Ureter (tissue), 1 donor: ENCODE results near the gene ADGRL3. TPM values are rescaled to one million over a fixed set of nuclear protein-coding genes. Genes with fewer than 3 reads are reported as not detected.
"Not testable (repeated sequence)": the region's sequence is repeated elsewhere in the genome, so short reads cannot be mapped to it uniquely, and the experiment has no call there.

Experiments used
- DNase-seq: peaks from one replicate; pipeline ENCODE4 v3.0.0-alpha.2; 2020; ENCODE audit warnings: low spot score
- total RNA-seq: library from RNA; stranded (reverse); gene quantifications from one replicate; pipeline ENCODE4 v1.2.4, GENCODE V29; 2023
- donor health status: DM: yes; HTN: yes; CAD: no.

ADGRL3 gene
- total RNA-seq, 1 donor from 2014 or later: 17.9 TPM

- DNase-seq: no peak
Measured at GRCh38 chr4:61205066-61205465, 4.9 kb downstream of the ADGRL3 start.

GRCh38 chr4:61207156-61207555, 7.0 kb downstream of the ADGRL3 start:
- not testable (repeated sequence) for DNase-seq

DNA sequence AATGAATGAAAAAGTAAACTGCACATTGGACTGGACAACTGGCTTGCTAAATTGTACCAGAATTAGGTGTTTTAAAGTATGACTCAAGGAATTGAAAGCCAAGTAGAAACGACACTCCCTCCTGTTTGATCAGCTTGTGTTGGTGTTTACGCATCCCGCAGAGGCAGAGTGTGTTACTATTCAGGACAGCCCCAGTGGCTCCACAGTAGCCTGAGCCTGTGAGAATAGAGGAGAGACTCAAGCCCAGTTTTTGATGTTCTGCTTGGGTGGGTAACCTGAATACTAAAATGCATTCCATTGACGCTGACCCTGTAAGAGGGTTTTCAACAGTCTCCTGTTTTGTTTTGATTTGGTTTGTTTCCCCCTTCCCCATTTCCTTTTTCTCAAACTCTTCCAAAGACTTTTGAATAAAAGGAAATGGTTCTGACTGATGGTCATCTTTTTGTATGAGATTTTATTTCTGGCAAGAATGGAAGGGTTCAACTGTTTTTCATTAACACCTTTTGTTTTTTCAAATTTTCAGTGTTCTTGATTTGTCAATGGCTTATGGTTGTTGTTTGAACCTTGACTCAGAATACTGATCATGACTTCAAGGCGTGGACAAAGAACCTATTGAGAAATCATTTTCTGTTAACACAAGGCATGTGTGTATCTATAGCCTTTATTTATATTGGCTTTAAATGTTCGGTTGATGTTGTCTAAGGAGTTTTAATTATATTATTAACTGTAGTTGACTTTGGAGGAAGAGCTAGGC, 10.2 kb downstream of the ADGRL3 start:
- DNase-seq: no peak

GRCh38 chr4:61211781-61212180, 11.7 kb downstream of the ADGRL3 start:
- DNase-seq: no peak

GRCh38 chr4:61212788-61213187, 12.7 kb downstream of the ADGRL3 start:
- DNase-seq: no peak

DNA sequence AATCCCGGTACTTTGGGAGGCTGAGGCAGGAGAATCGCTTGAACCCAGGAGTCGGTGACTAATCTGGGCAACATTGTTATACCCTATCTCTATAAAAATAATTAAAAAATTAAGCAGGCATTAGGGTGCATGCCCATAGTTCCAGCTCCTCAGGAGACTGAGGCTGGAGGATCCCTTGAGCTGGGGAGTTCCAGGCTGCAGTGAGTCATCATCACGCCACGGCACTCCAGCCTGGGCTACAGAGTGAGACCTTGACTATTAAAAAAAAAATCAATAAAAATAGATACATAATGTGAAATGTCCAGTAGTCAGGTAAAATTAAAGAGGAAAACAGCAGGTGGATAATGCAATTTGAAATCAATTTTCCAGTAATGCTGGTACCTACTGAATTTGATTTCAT, 14.6 kb downstream of the ADGRL3 start:
- DNase-seq: no peak

DNA sequence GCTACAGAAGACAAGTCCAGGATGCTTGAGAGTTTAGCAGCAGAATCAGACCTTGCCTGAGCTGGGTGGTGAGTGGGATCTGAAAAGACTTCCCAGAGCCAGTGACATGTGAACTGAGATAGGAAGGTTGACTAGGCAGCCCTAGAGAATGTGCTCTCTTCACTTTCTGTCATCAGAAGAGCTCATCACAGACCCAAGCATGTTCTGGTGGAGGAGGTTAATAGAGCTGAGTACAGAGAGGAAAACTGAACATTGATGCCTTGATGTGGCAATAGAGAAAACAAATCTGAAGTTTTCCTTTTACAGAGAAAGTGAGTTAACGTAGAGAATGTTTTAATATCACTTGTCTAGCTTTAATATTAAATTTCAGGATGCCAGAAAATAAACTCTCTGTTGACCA, 17.1 kb downstream of the ADGRL3 start:
- DNase-seq: no peak

DNA sequence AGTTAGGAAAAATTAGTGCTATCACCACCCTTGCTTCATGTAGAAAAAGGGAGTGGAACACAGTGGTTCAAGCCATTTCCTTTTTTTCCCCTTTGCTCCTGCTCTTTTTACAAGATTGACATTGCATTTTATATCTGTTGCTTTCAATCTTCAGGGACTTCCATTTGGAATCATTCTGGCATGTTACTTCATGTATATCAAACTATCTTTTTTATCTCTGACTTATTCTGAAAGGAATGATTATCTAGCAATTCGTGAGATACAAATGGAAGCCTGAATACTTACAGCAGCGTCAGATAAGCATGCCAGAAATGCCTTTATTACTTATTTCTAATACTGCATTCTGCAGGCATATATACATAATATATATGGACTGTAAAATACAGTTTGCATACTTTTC, 20.4 kb downstream of the ADGRL3 start:
- DNase-seq: no peak

- no peak for DNase-seq
Measured at GRCh38 chr4:61223385-61223784, 23.3 kb downstream of the ADGRL3 start.

- DNase-seq: no peak
Measured at GRCh38 chr4:61224573-61224972, 24.4 kb downstream of the ADGRL3 start.

DNA sequence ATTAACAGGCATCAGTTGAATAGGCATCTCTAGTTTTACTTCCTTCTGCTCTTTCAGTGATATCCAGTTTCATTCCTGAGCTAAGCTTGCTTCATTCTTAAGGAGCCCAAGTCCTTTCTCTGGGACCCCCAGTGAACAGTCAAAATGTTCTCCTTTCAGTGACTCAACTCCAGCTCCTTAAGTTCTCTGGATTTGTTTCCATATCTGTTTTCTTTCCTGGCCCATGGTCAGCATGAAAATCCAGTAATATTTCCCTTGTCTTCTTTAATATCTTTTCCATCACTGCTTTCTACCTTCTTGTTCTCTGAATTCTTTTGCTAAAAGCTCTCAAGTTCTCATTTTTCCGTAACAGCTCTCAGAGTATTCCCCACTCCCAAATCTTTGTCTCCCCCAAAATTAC, 25.5 kb downstream of the ADGRL3 start:
- no peak for DNase-seq

GRCh38 chr4:61231421-61231820, 31.3 kb downstream of the ADGRL3 start:
- DNase-seq: no peak

GRCh38 chr4:61239250-61239649, 39.1 kb downstream of the ADGRL3 start:
- no peak for DNase-seq

DNA sequence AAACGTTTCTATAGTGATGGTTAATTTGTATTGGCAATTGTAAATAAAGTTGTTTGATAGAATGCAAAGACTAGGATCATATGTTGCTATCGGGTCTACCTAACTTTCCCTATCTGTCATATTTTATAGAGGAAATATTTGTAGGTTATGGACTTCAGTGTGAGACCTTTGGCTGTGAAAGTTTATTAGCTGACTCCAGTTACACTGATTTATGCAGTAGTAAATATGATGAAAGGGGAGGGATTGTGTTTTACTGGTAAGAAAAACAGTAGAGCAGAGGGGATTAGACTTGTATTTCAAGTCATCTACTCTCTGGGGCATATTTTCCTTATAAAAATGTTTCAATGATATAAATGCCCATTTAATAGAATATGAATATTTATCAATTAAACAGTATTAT, 43.8 kb downstream of the ADGRL3 start:
- DNase-seq: no peak

GRCh38 chr4:61245069-61245714, 45.1 kb downstream of the ADGRL3 start:
- no peak for DNase-seq

GRCh38 chr4:61246034-61246433, 45.9 kb downstream of the ADGRL3 start:
- DNase-seq: no peak

DNA sequence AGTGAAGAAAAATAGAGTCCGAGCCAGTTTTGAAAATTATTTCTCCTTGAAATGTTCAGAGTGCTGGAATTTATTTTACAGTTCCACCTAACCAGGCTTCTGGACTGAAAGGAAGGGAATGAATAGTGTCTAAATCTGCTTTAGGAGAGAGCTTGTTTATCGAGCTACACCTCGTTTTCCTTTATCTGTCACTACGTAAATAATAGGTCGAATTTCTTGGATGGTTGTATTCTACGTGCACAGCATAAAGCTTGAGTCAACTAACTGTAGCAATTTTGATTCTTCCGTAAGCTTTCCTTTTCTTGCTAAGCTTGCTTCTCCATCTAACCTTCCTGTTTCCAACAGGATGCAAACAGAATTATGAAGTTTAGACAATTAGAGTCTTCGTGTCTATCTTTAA, 48.6 kb downstream of the ADGRL3 start:
- DNase-seq: no peak

DNA sequence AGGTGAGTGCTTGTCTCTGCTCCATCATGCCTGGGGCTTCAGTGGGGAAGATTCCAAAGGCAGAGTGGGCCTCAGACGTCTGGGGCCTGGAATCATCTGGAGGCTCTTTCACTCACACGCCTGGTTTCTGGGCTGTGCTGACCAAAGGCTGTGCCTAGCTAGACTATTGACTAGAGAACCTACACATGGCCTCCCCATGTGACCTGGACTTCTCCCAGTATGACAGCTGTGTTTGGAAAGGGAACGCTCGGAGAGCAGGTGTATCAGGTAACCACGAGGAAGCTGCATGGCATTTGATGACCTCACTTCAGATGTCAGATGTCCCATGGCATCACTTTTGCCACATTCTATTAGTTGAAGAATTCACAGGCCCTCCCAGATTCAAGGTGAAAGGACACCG, 51.0 kb downstream of the ADGRL3 start:
- DNase-seq: no peak

DNA sequence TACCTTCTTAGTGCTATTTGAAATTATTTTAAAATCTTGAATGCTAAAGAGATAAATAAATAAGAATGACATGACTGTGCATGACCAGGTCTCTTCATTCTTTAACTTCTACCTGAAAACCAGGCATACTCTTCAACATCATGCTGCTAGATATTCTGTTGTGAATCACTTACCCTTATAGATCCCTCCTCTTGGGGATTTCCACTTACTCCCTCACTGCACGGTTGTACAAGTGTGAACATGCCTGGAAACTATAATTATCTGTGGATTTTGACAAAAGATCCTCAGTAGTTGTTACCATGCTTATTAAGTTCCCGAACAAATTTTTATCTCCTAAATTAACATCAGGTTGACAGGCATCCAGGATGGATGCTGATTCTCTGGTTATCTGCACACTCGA, 54.3 kb downstream of the ADGRL3 start:
- no peak for DNase-seq

- no peak for DNase-seq
Measured at GRCh38 chr4:61273233-61273632, 73.1 kb downstream of the ADGRL3 start.

DNA sequence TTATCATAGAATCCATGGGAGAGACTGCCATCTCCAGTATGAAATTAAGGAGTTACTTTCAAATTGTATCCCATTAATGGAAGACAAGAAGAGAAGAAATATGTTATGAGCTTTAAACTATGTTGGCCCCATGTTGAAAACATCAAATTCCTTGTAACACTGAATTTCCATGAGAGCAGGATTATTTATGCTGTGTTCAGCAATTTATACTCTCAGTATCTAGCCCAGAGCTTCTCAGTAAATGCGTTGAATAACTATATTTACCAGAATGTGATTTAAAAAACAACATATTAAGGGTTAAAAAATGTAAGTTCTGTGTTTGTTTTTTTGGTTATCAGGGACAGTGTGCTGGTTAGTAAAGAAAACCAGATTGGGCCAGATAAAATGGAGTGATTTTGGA, 74.2 kb downstream of the ADGRL3 start:
- no peak for DNase-seq

- DNase-seq: no peak
Measured at GRCh38 chr4:61275241-61275640, 75.1 kb downstream of the ADGRL3 start.

- DNase-seq: no peak
Measured at GRCh38 chr4:61276029-61276428, 75.9 kb downstream of the ADGRL3 start.
